HepG2 (cell line): Measurements from ENCODE around the gene ZMIZ2. TPM values are rescaled to one million over a fixed set of nuclear protein-coding genes. Genes with fewer than 3 reads are reported as not detected.

ENCODE experiments used
- ATAC-seq: fragments of 200-7000 bp; cut with Tn5 transposase; 3 replicates; pipeline ENCODE4 v1.9.1; 2020; ENCODE audit warnings: mild to moderate bottlenecking, moderate library complexity
- BruUV-seq: library from RNA; stranded (reverse); fragments of 400-500 nt; replicated peaks from 2 replicates; lab custom pipeline; 2021; lab: Mats Ljungman, UMichigan
- CTCF ChIA-PET: fragments of 300-600 bp; formaldehyde crosslinking; extraction: SDS; loops from one replicate; lab custom pipeline; 2021; ENCODE audit warnings: low total read pairs, inconsistent platforms, low intra/inter-chr PET ratio; lab: Yijun Ruan, JAX
- POLR2A ChIA-PET: fragments of 350-600 bp; sonication (Branson Sonifier 250); formaldehyde crosslinking; loops from one replicate; lab custom pipeline; 2020; ENCODE audit warnings: antibody characterized with exemption, inconsistent platforms; lab: Yijun Ruan, JAX
- DNase-seq: peaks from one replicate; pipeline ENCODE4 v3.0.0-alpha.2; 2015; ENCODE audit warnings: low spot score
- FAIRE-seq: peaks from 3 replicates; lab custom pipeline; 2011; peaks lifted over from hg19 to GRCh38; lab: Jason Lieb, UNC
- H2AFZ ChIP-seq: one replicate; pipeline ENCODE4 v1.6.1; 2011; ENCODE audit warnings: low read length, inconsistent platforms
- H3K27ac ChIP-seq: fragments of 300-600 bp; 3 replicates; pipeline ENCODE4 v1.8.0; 2011; ENCODE audit warnings: mixed run types, mild to moderate bottlenecking, mixed read lengths, low read length, inconsistent platforms; ENCODE audit not compliant: insufficient read depth; ENCODE audit errors: extremely low read length
- H3K27me3 ChIP-seq, 2 experiments: fragments of 200-600 bp in 1 of 2; 2 replicates in 1 of 2; 3 replicates in 1 of 2; pipeline versions ENCODE4 v1.6.0 to v1.8.0; 2011; ENCODE audit warnings: low read length in 2 of 2, mild to moderate bottlenecking in 2 of 2, moderate library complexity in 2 of 2, inconsistent platforms in 1 of 2; ENCODE audit not compliant: insufficient read depth in 2 of 2, control insufficient read depth in 1 of 2
- H3K36me3 ChIP-seq, 2 experiments: fragments of 200-600 bp in 1 of 2; replicated peaks in 1 of 2; 2 replicates in 1 of 2; 3 replicates in 1 of 2; pipeline versions ENCODE4 v1.5.1 to v1.8.0; 2011; ENCODE audit warnings: low read length in 2 of 2, inconsistent platforms in 1 of 2; ENCODE audit not compliant: insufficient read depth in 2 of 2, control insufficient read depth in 1 of 2
- H3K4me1 ChIP-seq: 2 replicates; pipeline ENCODE4 v1.5.1; 2012; ENCODE audit warnings: low read length, inconsistent platforms; ENCODE audit not compliant: insufficient read depth
- H3K4me2 ChIP-seq: 2 replicates; pipeline ENCODE4 v1.6.0; 2011; ENCODE audit warnings: low read depth, low read length, inconsistent platforms
- H3K4me3 ChIP-seq, 3 experiments: fragments of 200-600 bp in 1 of 3; sonication (generic), shearing (Covaris generic) in 1 of 3; replicated peaks in 1 of 3; 2 replicates each; pipeline ENCODE4 v1.5.1; 2011 to 2016; ENCODE audit warnings: low read length in 3 of 3, inconsistent platforms in 2 of 3, low read depth in 2 of 3, mild to moderate bottlenecking in 2 of 3, control low read depth in 1 of 3, mixed read lengths in 1 of 3; ENCODE audit not compliant: insufficient read depth in 1 of 3
- H3K79me2 ChIP-seq: one replicate; pipeline ENCODE4 v1.6.1; 2011; ENCODE audit warnings: low read length, inconsistent platforms; ENCODE audit not compliant: insufficient read depth
- H3K9ac ChIP-seq: 2 replicates; pipeline ENCODE4 v1.6.0; 2011; ENCODE audit warnings: mild to moderate bottlenecking, low read depth, low read length, inconsistent platforms; ENCODE audit not compliant: insufficient read depth
- H3K9me3 ChIP-seq: 2 replicates; pipeline ENCODE4 v1.5.1; 2012; ENCODE audit warnings: mild to moderate bottlenecking, low read length
- H4K20me1 ChIP-seq: 2 replicates; pipeline ENCODE4 v1.6.0; 2011; ENCODE audit warnings: inconsistent platforms, mild to moderate bottlenecking, low read length, moderate library complexity; ENCODE audit not compliant: insufficient read depth
- NKX3-1 ChIP-seq: sonication (generic); formaldehyde crosslinking; IDR thresholded peaks from 2 replicates; pipeline ENCODE4 v1.5.0; 2020; ENCODE audit warnings: missing genetic modification reagents
- ZNF331 ChIP-seq: sonication (generic); formaldehyde crosslinking; IDR thresholded peaks from 2 replicates; pipeline ENCODE4 v1.4.0; 2020; ENCODE audit warnings: missing genetic modification reagents
- WGBS: methylation state at CpG from one replicate; pipeline ENCODE4 v1.1.6; 2017; ENCODE audit warnings: low lambda C conversion rate; 5-methylcytosine and 5-hydroxymethylcytosine counted together
- in situ Hi-C: cut with HindIII; loops from 2 replicates; pipeline ENCODE4 v1.10.0; 2017; ENCODE audit warnings: low pct_unique_long_range_greater_than_20kb; ENCODE audit not compliant: extremely low pct_ligation_motif_present
- intact Hi-C: fragments of 100-400 bp; cut with micrococcal nuclease; formaldehyde crosslinking; loops from one replicate; pipeline ENCODE4 v1.10.0; 2022; ENCODE audit not compliant: unreplicated experiment
- polyA plus RNA-seq, 8 experiments: library from polyadenylated mRNA; depleted of rRNA in 3 of 8; stranded (reverse) in 7 of 8; unstranded in 1 of 8; fragments of >200 nt; fragmentation: Illumina TruSeq in 4 of 8; extraction: Trizol in 4 of 8; gene quantifications; 2 replicates each; pipeline versions ENCODE4 v1.2.1 to v1.2.3, GENCODE V29; 2011 to 2016; ENCODE audit warnings: low read depth in 4 of 8, missing spikeins in 1 of 8, mixed read lengths in 1 of 8; ENCODE audit not compliant: insufficient read depth in 1 of 8
- total RNA-seq, 5 experiments: library from RNA; depleted of rRNA; stranded (reverse); fragments of >200 nt; fragmentation: Illumina TruSeq; extraction: Trizol; gene quantifications; 2 replicates each; pipeline ENCODE4 v1.2.3, GENCODE V29; 2016; ENCODE audit warnings: low read depth in 1 of 5

The ZMIZ2 gene
- total and polyA plus RNA-seq, 2 of the 13 experiments (the other 11 are each of a cell fraction or from before 2014, with no cell fraction given), result 4.9 to 7.9 TPM

DNA sequence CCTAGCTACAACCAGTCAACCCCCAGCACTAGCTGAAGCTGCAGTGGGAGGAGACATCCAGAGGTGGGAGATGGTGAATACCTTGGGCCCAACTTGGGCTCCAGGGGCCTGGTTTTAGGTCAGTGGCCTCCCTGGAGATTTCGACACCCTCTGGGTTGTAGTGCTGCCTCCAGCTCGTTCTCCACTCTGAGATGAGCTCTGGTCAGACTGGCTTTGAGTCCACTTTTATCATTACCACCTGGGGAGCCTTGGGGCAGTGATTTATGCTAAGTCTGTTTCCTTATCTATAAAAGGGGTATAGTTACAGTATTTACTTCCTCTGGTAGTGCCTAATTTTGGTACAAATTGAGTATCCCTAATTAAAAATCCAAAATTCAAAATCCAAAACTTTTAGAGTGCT lies 70.6 kb downstream of the ZMIZ2 start:
- no peaks in the 10 kb centered on the region for H3K9me3 ChIP-seq
- 14% methylated on average over 1 of the region's 2 CpGs for WGBS
- ChIA-PET CTCF (no interaction called here), POLR2A (no interaction called here)
- BruUV-seq, result no TSS peak
- DNase-seq (no peak), ATAC-seq (peak; percentile 61), FAIRE-seq (no peak)
- H3K4me3 ChIP-seq, result no peak overlapping the region
- H3K36me3 ChIP-seq, result no peaks in the 10 kb centered on the region
- intact Hi-C loops (no loop called here), in situ Hi-C loops (no loop called here)
- H3K4me2 ChIP-seq, result peak overlapping the region; percentile 12; the same call in 1 of the 2 replicates
- H2AFZ ChIP-seq, result no peak overlapping the region
- H4K20me1 ChIP-seq, result no peaks in the 10 kb centered on the region
- peaks cover 11% of the 10 kb centered on the region; the same call in 1 of the 2 replicates for H3K4me1 ChIP-seq
- TF ChIP-seq ZNF331 (CRISPR knock-in tag), result peak; percentile 78; the same call in 1 of the 2 replicates
- no peak for TF ChIP-seq NKX3-1 (CRISPR knock-in tag)
- no peaks in the 10 kb centered on the region for H3K79me2 ChIP-seq
- no peaks in the 10 kb centered on the region for H3K27me3 ChIP-seq
- no peak overlapping the region for H3K9ac ChIP-seq
- H3K27ac ChIP-seq, result no peak overlapping the region

Other genes with a start within 250 kb of the ZMIZ2 start
- 3.8 and 4.8 TPM in 2 replicates for gene NPC1L1, start 207.5 kb upstream of the ZMIZ2 start, total RNA-seq (2016; rRNA removed; fragmentation: Illumina TruSeq; extraction: Trizol)
- 14.5 and 26.6 TPM in 2 replicates for gene NPC1L1, start 207.5 kb upstream of the ZMIZ2 start, polyA plus RNA-seq (2011; rRNA removed)
- gene DDX56, start 174.9 kb upstream of the ZMIZ2 start, total RNA-seq (2016; rRNA removed; fragmentation: Illumina TruSeq; extraction: Trizol), result 105 and 120 TPM in 2 replicates
- gene DDX56, start 174.9 kb upstream of the ZMIZ2 start, polyA plus RNA-seq (2011; rRNA removed), result 82.6 and 106 TPM in 2 replicates
- gene TMED4, start 166.6 kb upstream of the ZMIZ2 start, total RNA-seq (2016; rRNA removed; fragmentation: Illumina TruSeq; extraction: Trizol), result 39.2 and 81.4 TPM in 2 replicates
- 109 and 113 TPM in 2 replicates for gene TMED4, start 166.6 kb upstream of the ZMIZ2 start, polyA plus RNA-seq (2011; rRNA removed)
- 25.4 and 28.1 TPM in 2 replicates for gene OGDH, start 142.2 kb upstream of the ZMIZ2 start, total RNA-seq (2016; rRNA removed; fragmentation: Illumina TruSeq; extraction: Trizol)
- 17.4 and 19.9 TPM in 2 replicates for gene OGDH, start 142.2 kb upstream of the ZMIZ2 start, polyA plus RNA-seq (2011; rRNA removed)
- gene PPIA, start 47.8 kb downstream of the ZMIZ2 start, total RNA-seq (2016; rRNA removed; fragmentation: Illumina TruSeq; extraction: Trizol), result 2,268 and 3,314 TPM in 2 replicates
- gene PPIA, start 47.8 kb downstream of the ZMIZ2 start, polyA plus RNA-seq (2011; rRNA removed), result 2,460 and 3,010 TPM in 2 replicates
- gene H2AZ2, start 99.2 kb downstream of the ZMIZ2 start, total RNA-seq (2016; rRNA removed; fragmentation: Illumina TruSeq; extraction: Trizol), result 223 and 272 TPM in 2 replicates
- 93.2 and 121 TPM in 2 replicates for gene H2AZ2, start 99.2 kb downstream of the ZMIZ2 start, polyA plus RNA-seq (2011; rRNA removed)
- 4.3 and 10.1 TPM in 2 replicates for gene PURB, start 136.7 kb downstream of the ZMIZ2 start, total RNA-seq (2016; rRNA removed; fragmentation: Illumina TruSeq; extraction: Trizol)
- gene PURB, start 136.7 kb downstream of the ZMIZ2 start, polyA plus RNA-seq (2011; rRNA removed), result 2.3 and 2.7 TPM in 2 replicates
- gene MYO1G, start 230.2 kb downstream of the ZMIZ2 start, total RNA-seq (2016; rRNA removed; fragmentation: Illumina TruSeq; extraction: Trizol), result 0.28 and 0.29 TPM in 2 replicates
- 1.1 and 2.4 TPM in 2 replicates for gene MYO1G, start 230.2 kb downstream of the ZMIZ2 start, polyA plus RNA-seq (2011; rRNA removed)